IPS-NIHi7 (cell line): ENCODE measurements around the gene DOK1.

Experiments
- DNase-seq: peaks from one replicate; pipeline ENCODE4 v3.0.0; 2012; ENCODE audit warnings: mixed read lengths; ENCODE audit errors: extremely low spot score

The DOK1 gene

GRCh38 chr2:74567881-74568280, 13.4 kb downstream of the DOK1 start:
- DNase-seq: no peak

DNA sequence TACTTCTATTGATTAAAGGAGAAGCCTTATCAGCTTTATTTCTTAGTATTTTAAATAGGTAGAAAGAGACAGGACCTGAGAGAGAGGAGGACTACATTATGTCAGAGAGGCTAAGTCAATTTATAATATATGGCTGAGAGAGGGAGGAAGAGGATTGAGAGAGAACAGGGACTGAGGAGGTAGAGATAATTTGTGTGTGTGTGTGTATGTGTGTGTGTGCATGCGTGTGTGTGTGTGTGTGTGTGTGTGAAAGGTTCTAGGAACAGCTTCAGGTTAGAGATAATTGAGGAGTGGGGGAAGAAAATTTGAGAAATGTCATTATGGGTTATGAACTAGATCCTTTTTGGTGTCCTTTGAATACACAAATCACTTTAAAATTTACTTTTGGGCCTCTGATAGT, 15.2 kb downstream of the DOK1 start:
- DNase-seq: no peak

DNA sequence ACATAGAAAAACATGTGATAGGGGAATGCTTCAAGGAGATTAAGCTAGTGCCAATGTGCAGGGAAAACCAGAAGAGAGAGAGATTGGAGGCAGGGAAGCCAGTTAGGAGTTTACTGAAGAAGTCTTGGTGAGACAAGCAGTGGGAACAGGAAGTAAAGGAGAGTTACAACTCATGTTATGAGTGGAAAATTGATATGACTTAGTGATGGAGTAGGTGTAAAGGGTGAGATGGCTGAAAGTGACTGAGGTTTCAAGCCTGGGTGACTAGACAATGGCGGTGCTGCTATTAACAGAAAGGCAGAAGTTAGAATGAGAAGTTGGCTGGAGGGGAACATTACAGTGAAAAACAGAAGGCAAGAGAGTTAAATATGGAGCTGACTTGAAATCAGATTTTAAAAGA, 16.5 kb downstream of the DOK1 start:
- no peak for DNase-seq

DNA sequence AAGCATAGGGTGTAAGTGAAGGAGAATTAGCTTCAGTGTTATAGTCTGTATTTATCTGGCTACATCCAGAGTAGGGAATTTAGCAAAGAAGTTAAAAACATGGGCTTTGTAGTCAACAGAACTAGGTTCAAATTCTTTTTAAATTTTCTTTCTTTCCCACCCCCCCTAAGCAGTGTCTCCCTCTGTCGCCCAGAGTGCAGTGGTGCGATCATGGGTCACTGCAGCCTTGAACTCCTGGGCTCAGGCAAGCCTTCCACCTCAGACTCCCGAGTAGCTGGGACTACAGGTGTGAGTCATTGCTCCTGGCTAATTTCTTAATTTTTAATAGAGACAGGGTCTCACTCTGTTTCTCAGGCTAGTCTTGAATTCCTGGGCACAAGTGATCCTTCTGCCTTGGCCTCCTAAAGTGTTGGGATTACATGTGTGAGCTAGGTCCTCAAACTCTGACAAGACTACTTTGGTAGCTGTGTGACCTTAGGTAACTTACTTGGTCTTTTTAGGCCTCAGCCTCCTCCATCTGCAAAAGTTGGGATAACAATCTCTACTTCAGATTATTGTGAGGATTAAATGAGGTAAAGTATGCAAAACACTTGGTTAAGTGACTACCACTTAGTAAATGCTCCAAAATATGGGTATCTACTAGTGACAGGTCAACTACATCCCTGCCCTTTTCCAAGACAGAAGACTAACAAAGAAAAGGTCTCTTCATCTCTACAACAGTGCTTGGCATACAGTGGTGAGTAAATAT, 17.8 kb downstream of the DOK1 start:
- DNase-seq: no peak

GRCh38 chr2:74573747-74574562, 19.4 kb downstream of the DOK1 start:
- no peak for DNase-seq

GRCh38 chr2:74575320-74575719, 20.8 kb downstream of the DOK1 start:
- no peak for DNase-seq

DNA sequence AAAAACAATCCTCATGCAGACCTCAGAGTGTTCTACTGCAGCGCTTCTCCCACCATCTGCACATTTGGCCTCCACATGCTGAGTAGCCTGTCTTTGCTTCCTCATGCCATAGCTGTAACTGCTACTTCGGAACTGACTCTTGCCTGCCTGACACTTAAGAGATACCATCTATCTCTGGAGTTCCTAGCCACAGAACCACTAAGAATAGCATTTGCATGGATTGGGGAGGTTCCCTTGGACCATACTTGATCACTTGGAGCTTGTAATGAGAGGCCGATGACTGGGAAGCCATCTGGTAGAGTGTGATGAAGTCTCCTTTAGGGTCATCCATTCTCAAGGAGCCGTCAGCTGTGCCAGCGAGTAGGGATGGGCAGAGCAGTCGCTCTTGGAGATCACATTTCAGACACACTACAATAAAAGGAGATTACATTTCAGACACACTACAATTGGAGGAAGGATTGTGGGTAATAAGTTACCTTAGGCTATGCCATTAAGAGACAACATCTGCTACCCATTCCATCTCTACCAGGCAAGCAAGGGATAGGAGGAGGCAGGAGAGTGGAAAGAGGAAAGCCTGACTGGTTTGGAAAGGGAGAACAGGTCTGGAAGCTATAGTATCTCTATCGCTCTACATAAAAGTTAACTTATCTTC, 21.8 kb downstream of the DOK1 start:
- DNase-seq: no peak

- DNase-seq: no peak
These were observed 22.3 kb downstream of the DOK1 start for GRCh38 chr2:74576863-74577229.

- no peak for DNase-seq
These were observed 22.9 kb downstream of the DOK1 start for GRCh38 chr2:74577448-74577847.

- DNase-seq: no peak
These were observed 23.9 kb downstream of the DOK1 start for GRCh38 chr2:74578408-74578807.

- no peak for DNase-seq
These were observed 26.9 kb downstream of the DOK1 start for GRCh38 chr2:74581463-74581862.

DNA sequence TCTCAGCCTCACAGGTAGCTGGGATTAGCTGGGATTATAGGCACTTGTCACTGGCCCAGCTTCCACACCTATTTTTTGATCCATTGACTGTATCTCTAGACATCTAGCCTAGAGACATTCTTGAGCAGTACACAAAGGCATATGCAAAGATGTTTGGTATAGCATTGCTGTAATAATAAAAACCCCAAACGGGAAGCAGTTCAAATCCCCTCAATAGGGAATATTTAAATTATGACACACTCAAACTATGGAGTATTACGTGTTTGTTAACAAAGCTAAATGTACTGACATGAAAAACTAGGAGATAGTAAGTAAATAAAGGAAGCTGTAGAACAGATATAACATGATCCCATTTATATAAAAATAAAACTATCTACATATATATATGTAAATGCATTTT, 27.7 kb downstream of the DOK1 start:
- DNase-seq: no peak

GRCh38 chr2:74583504-74583903, 29.0 kb downstream of the DOK1 start:
- DNase-seq: peak; percentile 34

DNA sequence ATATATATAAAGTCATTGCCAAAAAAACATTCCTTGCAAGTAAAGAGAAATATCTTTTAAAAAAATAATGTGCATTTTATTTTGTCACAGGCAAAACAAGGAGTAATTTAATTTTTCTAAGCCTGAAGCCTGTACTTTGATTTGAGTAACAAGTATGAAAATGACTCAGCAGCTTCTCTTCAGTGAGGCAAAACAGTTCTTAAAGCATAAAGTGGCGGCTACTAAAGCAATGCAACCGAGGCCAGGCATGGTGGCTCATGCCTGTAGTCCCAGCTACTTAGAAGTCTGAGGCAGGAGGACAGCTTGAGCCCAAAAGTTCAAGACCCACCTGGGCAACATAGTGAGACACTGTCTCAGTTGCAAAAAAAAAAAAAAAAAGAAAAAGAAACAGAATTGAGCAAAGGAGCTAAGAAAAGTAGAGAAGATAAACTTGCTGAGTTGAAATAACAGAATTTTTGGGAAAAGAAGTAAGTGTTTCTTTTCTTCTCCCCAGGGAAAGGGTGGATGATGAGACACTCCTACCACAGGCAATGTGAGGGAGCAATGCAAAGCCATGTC, 29.6 kb downstream of the DOK1 start:
- no peak for DNase-seq

GRCh38 chr2:74585406-74586185, 31.1 kb downstream of the DOK1 start:
- DNase-seq: no peak

- peak; percentile 84 for DNase-seq
These were observed 33.3 kb downstream of the DOK1 start for GRCh38 chr2:74587664-74588277.

DNA sequence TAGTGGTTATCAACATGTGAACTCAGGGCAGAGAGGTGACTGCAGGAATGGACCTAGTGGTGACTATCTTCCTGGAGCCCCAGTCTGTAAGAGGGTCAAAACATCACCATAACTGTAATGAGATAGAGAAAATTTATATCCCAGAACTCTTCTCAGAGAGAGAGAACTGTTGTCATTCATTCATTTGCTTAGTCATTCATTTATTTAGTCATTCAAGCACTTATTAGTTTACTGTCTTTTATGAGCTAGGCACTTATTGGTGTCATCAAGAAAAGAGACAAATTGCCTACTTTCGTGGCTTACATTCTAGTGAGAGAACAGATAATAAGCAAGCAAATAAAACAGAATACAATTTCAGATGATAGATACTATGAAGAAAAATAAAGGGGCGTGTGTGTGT, 34.1 kb downstream of the DOK1 start:
- DNase-seq: no peak

GRCh38 chr2:74593826-74594772, 39.6 kb downstream of the DOK1 start:
- no peak for DNase-seq

DNA sequence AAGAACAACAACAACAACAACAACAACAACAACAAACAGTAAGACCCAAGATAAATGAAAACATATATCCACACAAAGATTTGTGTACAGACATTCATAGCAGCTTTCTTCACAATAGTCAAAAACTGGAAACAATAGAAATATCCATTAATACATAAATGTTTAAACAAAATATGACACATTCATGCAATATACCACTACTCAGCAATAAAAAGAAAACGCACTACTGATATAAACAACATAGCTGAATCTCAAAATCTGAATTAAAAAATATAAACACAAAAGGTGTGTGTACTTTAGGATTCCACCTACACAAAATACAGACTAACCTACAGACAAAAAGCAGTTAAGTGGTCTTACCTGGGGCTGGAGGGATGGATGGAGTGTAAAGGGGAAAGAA, 42.1 kb downstream of the DOK1 start:
- DNase-seq: no peak

- DNase-seq: no peak
These were observed 42.9 kb downstream of the DOK1 start for GRCh38 chr2:74597410-74597809.
